ENCODE results near the gene DNAJC13. TPM values are rescaled to one million over a fixed set of nuclear protein-coding genes. Genes with fewer than 3 reads are reported as not detected.

DNAJC13 gene
- total and polyA plus RNA-seq, 4 donors, result 6.3 to 22.8 (median 15.4) TPM

DNA sequence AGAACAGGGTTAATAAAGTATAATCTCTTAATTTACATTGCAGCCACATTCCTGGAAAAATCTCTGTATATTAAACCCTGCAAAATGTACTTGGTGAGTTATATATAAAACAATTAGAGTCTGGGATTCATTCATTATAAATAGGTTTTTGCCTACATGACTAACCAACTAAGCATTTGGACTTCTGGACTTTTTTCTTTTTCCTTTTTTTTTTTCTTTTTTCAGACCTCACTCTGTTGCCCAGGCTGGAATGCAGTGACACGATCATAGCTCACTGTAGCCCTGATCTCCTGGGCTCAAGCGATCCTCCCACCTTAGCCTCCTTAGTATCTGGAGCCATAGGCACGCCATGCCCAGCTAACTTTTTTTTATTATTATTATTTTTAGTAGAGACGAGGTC lies 4.5 kb downstream of the DNAJC13 start:
- Histone ChIP-seq H3K9me3 (ENCODE audit: control insufficient read depth in 4 of 4, low read length in 3 of 4) (no peaks in the 10 kb centered on the region), H3K27me3 (ENCODE audit: control insufficient read depth in 4 of 4, insufficient read depth in 4 of 4, low read length in 3 of 4) (no peaks in the 10 kb centered on the region), H3K9ac (ENCODE audit: low read depth in 1 of 2, low read length in 2 of 2) (no peak overlapping the region), H3K36me3 (ENCODE audit: control insufficient read depth in 4 of 4, insufficient read depth in 3 of 4, low read depth in 1 of 4, low read length in 3 of 4) (peaks cover 0 to 1% (median 0%) of the 10 kb centered on the region in 4 donors), H3K4me1 (ENCODE audit: control insufficient read depth in 4 of 4, insufficient read depth in 4 of 4, low read length in 3 of 4) (peaks cover 0 to 8% (median 8%) of the 10 kb centered on the region in 4 donors), H3K4me3 (ENCODE audit: low read depth in 1 of 3, low read length in 3 of 3) (no peak overlapping the region), H3K27ac (ENCODE audit: low read depth in 1 of 2, low read length in 2 of 2) (no peak overlapping the region)
- 90% methylated on average over 4 of the region's 4 CpGs for WGBS
- no peak for TF ChIP-seq GABPA (IDR thresholded peaks at IDR 0.05 in 1 of 2, conservative IDR thresholded peaks at IDR 0.05 in 1 of 2)
- TF ChIP-seq YY1 (IDR thresholded peaks at IDR 0.05), result no peak
- TF ChIP-seq, protein P1, sequence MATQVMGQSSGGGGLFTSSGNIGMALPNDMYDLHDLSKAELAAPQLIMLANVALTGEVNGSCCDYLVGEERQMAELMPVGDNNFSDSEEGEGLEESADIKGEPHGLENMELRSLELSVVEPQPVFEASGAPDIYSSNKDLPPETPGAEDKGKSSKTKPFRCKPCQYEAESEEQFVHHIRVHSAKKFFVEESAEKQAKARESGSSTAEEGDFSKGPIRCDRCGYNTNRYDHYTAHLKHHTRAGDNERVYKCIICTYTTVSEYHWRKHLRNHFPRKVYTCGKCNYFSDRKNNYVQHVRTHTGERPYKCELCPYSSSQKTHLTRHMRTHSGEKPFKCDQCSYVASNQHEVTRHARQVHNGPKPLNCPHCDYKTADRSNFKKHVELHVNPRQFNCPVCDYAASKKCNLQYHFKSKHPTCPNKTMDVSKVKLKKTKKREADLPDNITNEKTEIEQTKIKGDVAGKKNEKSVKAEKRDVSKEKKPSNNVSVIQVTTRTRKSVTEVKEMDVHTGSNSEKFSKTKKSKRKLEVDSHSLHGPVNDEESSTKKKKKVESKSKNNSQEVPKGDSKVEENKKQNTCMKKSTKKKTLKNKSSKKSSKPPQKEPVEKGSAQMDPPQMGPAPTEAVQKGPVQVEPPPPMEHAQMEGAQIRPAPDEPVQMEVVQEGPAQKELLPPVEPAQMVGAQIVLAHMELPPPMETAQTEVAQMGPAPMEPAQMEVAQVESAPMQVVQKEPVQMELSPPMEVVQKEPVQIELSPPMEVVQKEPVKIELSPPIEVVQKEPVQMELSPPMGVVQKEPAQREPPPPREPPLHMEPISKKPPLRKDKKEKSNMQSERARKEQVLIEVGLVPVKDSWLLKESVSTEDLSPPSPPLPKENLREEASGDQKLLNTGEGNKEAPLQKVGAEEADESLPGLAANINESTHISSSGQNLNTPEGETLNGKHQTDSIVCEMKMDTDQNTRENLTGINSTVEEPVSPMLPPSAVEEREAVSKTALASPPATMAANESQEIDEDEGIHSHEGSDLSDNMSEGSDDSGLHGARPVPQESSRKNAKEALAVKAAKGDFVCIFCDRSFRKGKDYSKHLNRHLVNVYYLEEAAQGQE (IDR thresholded peaks at IDR 0.05), result no peak
- TF ChIP-seq, protein P2, sequence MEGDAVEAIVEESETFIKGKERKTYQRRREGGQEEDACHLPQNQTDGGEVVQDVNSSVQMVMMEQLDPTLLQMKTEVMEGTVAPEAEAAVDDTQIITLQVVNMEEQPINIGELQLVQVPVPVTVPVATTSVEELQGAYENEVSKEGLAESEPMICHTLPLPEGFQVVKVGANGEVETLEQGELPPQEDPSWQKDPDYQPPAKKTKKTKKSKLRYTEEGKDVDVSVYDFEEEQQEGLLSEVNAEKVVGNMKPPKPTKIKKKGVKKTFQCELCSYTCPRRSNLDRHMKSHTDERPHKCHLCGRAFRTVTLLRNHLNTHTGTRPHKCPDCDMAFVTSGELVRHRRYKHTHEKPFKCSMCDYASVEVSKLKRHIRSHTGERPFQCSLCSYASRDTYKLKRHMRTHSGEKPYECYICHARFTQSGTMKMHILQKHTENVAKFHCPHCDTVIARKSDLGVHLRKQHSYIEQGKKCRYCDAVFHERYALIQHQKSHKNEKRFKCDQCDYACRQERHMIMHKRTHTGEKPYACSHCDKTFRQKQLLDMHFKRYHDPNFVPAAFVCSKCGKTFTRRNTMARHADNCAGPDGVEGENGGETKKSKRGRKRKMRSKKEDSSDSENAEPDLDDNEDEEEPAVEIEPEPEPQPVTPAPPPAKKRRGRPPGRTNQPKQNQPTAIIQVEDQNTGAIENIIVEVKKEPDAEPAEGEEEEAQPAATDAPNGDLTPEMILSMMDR (IDR thresholded peaks at IDR 0.05; ENCODE audit: low read depth, low read length, missing input control), result no peak
- no peak for TF ChIP-seq FOXA2 (IDR thresholded peaks at IDR 0.05)
- no peak for TF ChIP-seq HNF4G (IDR thresholded peaks at IDR 0.05)
- no peak for TF ChIP-seq JUND (IDR thresholded peaks at IDR 0.05)
- no peak for TF ChIP-seq NR2F2 (IDR thresholded peaks at IDR 0.05)
- no peak for TF ChIP-seq EGR1 (IDR thresholded peaks at IDR 0.05; ENCODE audit: low read depth in 2 of 2)
- TF ChIP-seq, protein P3, sequence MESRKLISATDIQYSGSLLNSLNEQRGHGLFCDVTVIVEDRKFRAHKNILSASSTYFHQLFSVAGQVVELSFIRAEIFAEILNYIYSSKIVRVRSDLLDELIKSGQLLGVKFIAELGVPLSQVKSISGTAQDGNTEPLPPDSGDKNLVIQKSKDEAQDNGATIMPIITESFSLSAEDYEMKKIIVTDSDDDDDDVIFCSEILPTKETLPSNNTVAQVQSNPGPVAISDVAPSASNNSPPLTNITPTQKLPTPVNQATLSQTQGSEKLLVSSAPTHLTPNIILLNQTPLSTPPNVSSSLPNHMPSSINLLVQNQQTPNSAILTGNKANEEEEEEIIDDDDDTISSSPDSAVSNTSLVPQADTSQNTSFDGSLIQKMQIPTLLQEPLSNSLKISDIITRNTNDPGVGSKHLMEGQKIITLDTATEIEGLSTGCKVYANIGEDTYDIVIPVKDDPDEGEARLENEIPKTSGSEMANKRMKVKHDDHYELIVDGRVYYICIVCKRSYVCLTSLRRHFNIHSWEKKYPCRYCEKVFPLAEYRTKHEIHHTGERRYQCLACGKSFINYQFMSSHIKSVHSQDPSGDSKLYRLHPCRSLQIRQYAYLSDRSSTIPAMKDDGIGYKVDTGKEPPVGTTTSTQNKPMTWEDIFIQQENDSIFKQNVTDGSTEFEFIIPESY (IDR thresholded peaks at IDR 0.05), result no peak
- TF ChIP-seq TAF1 (conservative IDR thresholded peaks at IDR 0.05), result no peak
- TF ChIP-seq, protein P4, sequence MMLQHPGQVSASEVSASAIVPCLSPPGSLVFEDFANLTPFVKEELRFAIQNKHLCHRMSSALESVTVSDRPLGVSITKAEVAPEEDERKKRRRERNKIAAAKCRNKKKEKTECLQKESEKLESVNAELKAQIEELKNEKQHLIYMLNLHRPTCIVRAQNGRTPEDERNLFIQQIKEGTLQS (IDR thresholded peaks at IDR 0.05), result no peak
- TF ChIP-seq SP1 (IDR thresholded peaks at IDR 0.05), result no peak
- no peak for TF ChIP-seq RAD21 (IDR thresholded peaks at IDR 0.05)
- TF ChIP-seq, protein P5, sequence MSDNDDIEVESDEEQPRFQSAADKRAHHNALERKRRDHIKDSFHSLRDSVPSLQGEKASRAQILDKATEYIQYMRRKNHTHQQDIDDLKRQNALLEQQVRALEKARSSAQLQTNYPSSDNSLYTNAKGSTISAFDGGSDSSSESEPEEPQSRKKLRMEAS (IDR thresholded peaks at IDR 0.05), result no peak
- no peak for DNase-seq (ENCODE audit: low spot score)

DNA sequence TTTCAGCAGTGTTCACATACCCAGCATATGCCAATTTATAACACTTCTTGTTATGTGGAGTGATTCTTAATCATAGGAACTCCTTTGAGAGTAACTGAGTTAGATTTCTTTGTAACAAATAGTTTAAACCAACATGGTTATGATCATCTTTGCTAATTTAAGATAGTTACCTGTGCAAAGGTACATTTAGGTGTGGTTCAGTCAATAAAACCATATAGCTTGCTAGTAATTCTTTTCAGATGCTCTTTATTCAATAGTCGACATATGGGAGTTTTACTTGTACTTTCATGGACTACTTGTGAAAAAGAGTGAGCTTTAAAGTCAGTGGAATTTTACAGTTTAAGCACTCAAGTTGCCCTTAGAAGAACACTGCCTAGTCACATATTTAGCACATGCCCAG lies 5.2 kb downstream of the DNAJC13 start:
- Histone ChIP-seq H3K4me1 (ENCODE audit: control insufficient read depth in 4 of 4, insufficient read depth in 4 of 4, low read length in 3 of 4) (peaks cover 0 to 8% (median 6%) of the 10 kb centered on the region in 4 donors), H3K9me3 (ENCODE audit: control insufficient read depth in 4 of 4, low read length in 3 of 4) (no peaks in the 10 kb centered on the region), H3K4me3 (ENCODE audit: low read depth in 1 of 3, low read length in 3 of 3) (no peak overlapping the region), H3K36me3 (ENCODE audit: control insufficient read depth in 4 of 4, insufficient read depth in 3 of 4, low read depth in 1 of 4, low read length in 3 of 4) (peaks cover 0 to 1% (median 0%) of the 10 kb centered on the region in 4 donors), H3K27ac (ENCODE audit: low read depth in 1 of 2, low read length in 2 of 2) (no peak overlapping the region), H3K27me3 (ENCODE audit: control insufficient read depth in 4 of 4, insufficient read depth in 4 of 4, low read length in 3 of 4) (no peaks in the 10 kb centered on the region), H3K9ac (ENCODE audit: low read depth in 1 of 2, low read length in 2 of 2) (no peak overlapping the region)
- DNase-seq (ENCODE audit: low spot score), result no peak
- 91% methylated on average over 1 of the region's 1 CpG for WGBS
- TF ChIP-seq NR2F2 (IDR thresholded peaks at IDR 0.05) (no peak), RXRA (IDR thresholded peaks at IDR 0.05) (no peak), TAF1 (conservative IDR thresholded peaks at IDR 0.05) (no peak), FOXA1 (IDR thresholded peaks at IDR 0.05) (no peak), HNF4G (IDR thresholded peaks at IDR 0.05) (no peak), FOXA2 (IDR thresholded peaks at IDR 0.05) (no peak), GABPA (IDR thresholded peaks at IDR 0.05 in 1 of 2, conservative IDR thresholded peaks at IDR 0.05 in 1 of 2) (no peak), EGR1 (IDR thresholded peaks at IDR 0.05; ENCODE audit: low read depth in 2 of 2) (no peak), SP1 (IDR thresholded peaks at IDR 0.05) (no peak)
- TF ChIP-seq, protein P1 (IDR thresholded peaks at IDR 0.05), result no peak
- TF ChIP-seq, protein P2 (IDR thresholded peaks at IDR 0.05; ENCODE audit: low read depth, low read length, missing input control), result no peak

Data from liver (tissue), 9 donors.